GM18526 (cell line): Measurements from ENCODE around the gene GKN2.

Experiments
- POLR2A ChIP-seq: IDR thresholded peaks from 3 replicates; pipeline ENCODE4 v1.6.1; 2011; ENCODE audit not compliant: insufficient read length; ENCODE audit errors: extremely low read depth

The GKN2 gene

GRCh38 chr2:68911709-68912108 is 41.0 kb downstream of the GKN2 start:
- no peak for TF ChIP-seq POLR2A

DNA sequence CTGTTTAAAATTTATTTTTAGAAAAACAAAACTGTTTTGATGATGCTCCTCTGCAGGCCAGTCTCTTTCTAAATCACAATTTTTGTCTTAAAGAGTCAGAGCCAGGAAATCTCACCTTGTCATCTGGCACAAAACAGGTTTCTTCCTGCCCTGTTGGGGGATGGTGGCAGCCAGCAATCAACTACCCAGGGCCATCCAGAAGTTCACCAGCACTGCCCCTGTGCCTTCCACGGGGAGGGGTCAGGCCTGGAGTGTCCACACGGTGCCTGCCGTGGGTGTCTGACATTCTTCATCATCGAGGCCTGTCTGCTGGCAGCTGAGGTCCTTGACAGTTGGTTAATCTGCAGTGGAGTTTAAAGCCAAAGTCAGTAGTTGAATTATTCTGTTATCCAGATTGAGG is 41.4 kb downstream of the GKN2 start:
- no peak for TF ChIP-seq POLR2A

- no peak for TF ChIP-seq POLR2A
Observed at GRCh38 chr2:68909793-68910674, 42.7 kb downstream of the GKN2 start.

GRCh38 chr2:68908392-68908970 is 44.2 kb downstream of the GKN2 start:
- peak; percentile 65 for TF ChIP-seq POLR2A

DNA sequence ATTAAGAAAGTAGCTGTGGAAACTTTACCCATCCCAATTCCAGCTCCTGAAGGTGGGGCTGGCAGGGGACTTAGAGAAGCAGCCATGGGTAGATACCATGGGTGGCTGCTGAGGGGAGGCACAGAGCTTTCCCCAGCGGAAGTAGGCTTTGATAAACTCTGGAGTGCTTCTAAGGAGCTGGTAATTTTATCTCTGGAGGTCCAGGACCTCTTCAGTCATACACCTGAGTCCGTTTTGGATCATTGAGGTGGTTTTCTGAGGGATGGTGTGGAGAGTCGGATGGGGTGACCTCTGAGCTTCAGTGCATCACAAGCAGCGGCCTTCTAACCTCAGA is 44.8 kb downstream of the GKN2 start:
- TF ChIP-seq POLR2A = no peak

- no peak for TF ChIP-seq POLR2A
Observed at GRCh38 chr2:68907232-68907919, 45.3 kb downstream of the GKN2 start.

GRCh38 chr2:68906716-68907115 is 46.0 kb downstream of the GKN2 start:
- no peak for TF ChIP-seq POLR2A

DNA sequence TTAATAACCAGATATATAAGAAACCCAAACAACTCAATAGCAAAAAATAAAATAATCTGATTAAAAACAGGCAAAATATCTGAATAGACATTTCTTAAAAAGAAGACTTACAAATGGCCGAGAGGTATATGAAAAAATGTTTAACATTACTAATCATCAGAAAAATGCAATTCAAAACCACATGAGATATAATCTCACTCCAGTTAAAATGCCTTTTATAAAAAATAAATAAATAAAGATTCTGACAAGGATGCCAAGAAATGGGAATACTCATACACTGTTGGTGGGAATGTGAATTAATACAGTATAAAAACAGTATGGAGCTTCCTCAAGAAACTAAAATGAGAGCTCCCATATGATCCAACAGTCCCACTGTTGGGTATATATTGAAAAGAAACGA is 47.6 kb downstream of the GKN2 start:
- no peak for TF ChIP-seq POLR2A

DNA sequence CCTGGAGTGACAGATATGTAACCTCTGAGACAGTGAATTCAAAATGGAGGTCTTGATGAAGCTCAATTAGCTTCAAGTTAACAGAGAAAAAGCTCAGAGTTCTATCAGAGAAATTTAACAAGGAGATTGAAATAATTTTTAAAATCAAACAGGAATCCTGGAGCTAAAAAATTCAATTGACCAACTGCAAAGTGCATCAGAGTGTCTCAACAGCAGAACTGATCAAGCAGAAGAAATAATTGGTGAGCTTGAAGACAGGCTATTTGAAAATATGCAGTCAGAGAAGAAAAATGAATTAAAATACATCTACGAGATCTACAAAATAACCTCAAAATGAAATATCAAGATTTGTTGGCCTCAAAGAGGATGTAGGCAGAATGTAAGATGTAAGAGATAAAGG is 51.1 kb downstream of the GKN2 start:
- TF ChIP-seq POLR2A = no peak

DNA sequence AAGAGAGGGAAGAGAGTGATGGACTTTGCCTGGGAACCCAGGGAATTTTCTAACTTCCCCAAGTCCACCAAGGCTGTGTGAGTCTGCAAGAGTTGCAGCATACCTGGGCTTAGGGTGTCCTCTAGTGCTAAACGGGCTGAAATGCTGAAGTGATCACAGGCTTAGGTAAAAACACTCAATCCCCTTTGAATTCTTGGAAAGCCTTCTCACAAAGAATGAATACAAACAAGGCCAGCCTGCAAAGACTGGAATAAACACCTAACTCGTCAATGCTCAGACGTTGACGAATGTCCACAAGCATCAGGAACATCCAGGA is 51.5 kb downstream of the GKN2 start:
- no peak for TF ChIP-seq POLR2A

- no peak for TF ChIP-seq POLR2A
Observed at GRCh38 chr2:68900496-68901198, 52.0 kb downstream of the GKN2 start.
